GM12864 (cell line): ENCODE data around the gene QRICH1.

Experiments
- DNase-seq: peaks from one replicate; pipeline ENCODE4 v3.0.0-alpha.2; 2011; ENCODE audit warnings: low read depth
- H3K4me3 ChIP-seq: 2 replicates; pipeline ENCODE4 v1.5.1; 2011; ENCODE audit warnings: mild to moderate bottlenecking, low read depth, low read length, control low read depth
- TF ChIP-seq, protein P1 (sequence below): IDR thresholded peaks from 2 replicates; pipeline ENCODE4 v1.5.1; 2011; ENCODE audit warnings: low read depth, mild to moderate bottlenecking, moderate library complexity, low read length, control low read depth, inconsistent platforms; ENCODE audit errors: missing control alignments

Gene QRICH1

DNA sequence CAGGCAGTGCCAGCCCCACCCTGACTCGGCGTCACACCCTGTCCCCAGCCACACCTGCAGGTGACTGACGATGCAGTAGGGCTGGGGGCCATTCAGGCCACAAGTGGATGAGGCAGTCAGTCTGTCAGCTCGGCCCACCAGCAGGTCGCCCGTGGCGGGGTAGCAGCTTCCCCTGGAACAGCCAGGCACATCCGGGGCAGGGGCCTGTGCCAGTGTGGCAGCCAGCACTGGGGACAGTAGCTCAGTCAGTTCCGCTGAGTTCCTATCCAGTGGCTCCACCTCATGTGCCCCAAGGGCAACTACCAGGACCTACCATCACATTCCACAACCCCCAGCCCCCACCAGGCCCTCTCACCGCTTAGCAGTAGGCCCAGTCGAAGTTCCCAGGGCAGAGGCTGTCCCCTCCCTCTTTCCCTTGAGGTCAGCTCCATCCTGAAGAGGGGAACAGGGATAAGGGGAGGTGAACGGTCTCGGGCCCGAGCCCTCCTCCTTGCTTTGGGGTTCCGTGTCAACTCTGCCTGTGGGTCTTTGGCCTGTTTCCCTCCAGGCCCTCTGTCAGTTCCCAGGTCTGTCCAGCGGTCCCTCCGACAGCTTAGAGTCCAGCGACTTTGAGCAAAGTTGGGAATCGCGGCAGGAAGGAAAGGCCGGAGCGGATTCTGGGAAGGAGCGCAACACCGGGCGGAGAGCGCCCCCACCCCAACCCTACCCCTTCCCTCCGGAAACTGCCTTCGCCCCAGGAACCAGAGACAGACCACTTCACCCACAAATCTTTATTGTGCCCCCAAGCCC, 38.8 kb upstream of the QRICH1 start, which contains the start of gene LAMB2:
Gene LAMB2, minus strand, starts transcription at position 614 of the 789 bp plus-strand sequence. Its CDS starts 183 bp downstream, at position 431.
- no peak for DNase-seq
- TF ChIP-seq, protein P1, sequence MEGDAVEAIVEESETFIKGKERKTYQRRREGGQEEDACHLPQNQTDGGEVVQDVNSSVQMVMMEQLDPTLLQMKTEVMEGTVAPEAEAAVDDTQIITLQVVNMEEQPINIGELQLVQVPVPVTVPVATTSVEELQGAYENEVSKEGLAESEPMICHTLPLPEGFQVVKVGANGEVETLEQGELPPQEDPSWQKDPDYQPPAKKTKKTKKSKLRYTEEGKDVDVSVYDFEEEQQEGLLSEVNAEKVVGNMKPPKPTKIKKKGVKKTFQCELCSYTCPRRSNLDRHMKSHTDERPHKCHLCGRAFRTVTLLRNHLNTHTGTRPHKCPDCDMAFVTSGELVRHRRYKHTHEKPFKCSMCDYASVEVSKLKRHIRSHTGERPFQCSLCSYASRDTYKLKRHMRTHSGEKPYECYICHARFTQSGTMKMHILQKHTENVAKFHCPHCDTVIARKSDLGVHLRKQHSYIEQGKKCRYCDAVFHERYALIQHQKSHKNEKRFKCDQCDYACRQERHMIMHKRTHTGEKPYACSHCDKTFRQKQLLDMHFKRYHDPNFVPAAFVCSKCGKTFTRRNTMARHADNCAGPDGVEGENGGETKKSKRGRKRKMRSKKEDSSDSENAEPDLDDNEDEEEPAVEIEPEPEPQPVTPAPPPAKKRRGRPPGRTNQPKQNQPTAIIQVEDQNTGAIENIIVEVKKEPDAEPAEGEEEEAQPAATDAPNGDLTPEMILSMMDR, result no peak
- no peak within 1 kb of the TSS for H3K4me3 ChIP-seq

DNA sequence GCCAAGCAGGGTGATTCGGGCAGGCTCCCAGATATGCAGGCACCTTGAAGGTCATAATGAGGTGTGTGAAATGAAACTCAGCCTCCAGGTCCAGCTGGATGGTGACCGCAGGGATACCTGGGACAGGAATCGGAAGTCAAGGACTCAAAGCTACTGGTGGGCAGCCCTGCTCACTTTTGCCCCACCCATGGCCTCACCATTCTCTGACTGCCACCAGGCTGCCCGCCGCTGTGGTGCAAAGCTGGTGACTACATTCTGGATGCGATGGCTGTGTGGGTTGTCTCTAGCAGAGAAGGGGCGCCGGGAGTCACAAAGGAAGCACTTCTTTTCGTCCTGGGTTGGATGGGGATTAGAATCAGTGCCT, 38.2 kb upstream of the QRICH1 start:
- H3K4me3 ChIP-seq, result no peak overlapping the region
- no peak for DNase-seq
- TF ChIP-seq, protein P1, result no peak

DNA sequence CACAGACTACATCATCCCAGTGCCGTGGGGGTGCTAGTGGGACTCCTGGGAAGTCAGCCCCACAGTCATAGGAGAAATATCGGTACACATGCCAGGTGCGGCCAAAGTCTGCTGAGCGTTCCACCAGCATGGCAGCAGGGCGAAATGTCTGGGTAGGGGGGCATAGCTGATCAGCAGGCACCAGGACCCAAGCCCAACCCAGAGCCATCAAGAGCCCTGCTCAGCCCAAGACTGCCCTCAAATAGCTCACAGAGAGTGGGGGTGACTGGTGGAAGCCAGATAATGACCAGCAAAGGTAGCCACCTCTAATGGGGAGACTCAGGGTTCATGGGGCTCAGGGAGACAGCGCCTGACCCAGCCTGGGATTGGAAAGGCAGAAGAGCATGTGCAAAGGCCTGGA, 37.7 kb upstream of the QRICH1 start:
- no peak for DNase-seq
- TF ChIP-seq, protein P1, result no peak
- H3K4me3 ChIP-seq, result no peak overlapping the region

DNA sequence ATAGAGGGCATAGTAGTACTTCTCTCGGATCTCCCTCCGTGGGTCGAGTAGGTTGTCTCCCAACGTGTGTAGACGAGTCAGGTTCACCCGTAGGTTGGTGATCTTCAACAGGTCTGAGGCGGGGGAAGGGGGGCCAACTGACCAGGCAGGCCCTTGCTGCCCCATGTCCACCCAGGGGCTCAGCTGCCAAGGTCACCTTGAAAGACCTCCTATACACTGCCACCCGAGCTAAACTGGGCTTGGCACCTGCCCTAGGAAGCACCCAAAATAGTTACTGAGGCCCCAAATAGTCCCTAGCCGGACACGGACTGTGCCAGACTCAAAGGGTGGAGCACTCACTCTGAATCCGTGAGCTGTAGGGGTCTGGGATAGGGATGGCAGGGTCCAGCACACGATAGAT, 37.2 kb upstream of the QRICH1 start:
- TF ChIP-seq, protein P1, result no peak
- no peak for DNase-seq

DNA sequence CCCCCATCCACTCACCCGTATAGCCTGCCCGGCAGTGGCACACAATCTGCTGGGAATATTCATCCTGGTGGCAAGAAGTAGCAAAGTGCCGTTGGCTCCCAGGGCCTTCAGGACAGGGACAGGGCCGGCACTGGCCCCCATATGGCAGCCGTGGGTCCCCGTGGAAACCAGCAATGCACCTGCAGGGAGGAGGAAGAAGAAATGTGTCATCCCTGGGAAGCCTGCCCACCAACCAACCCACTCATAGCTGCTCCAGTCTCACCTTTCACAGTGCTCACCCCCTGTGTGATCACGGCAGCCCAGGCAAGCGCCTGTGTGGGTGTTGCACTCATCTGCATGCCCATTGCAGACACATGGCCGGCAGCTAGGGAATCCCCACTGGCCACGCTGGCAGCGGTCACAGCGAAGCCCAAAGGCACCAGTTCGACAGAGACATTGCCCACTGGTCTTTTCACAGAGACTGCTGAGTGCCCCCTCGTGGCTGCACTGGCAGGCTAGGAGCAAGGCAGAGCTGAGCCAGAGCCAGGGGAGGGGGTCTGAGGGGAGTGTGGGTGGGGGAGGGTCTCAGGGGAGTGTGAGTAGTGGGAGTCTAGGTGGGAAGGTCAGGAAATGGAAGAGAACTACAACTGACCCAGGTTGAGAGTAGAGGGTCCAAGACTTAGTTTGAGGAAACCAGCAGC, 31.3 kb upstream of the QRICH1 start:
- no peak for DNase-seq
- TF ChIP-seq, protein P1, result peak; percentile 42
- no peak overlapping the region for H3K4me3 ChIP-seq

More for the DNA sequence above, 37.2 kb upstream of the QRICH1 start:
- no peak overlapping the region for H3K4me3 ChIP-seq

DNA sequence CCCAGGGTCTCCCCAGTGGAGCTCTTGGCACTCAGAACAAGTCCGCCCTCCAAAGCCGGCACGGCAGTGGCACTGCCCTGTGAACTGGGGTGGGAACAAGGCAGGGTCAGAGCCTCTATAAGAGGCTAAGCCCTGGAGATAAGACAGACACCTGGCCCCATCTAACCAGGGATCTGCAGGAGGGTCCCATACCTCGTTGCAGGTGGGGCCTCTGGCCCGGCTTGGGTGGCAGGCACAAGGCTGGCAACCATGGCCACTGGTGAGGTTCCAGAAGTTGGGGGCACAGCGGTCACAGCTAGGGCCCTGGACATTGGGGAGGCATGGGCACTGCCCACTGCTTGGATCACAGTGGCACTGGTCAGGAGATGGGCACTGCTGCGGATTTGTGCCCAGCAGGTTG, 30.3 kb upstream of the QRICH1 start:
- DNase-seq, result no peak
- TF ChIP-seq, protein P1, result no peak
- no peak overlapping the region for H3K4me3 ChIP-seq
